Measurements from ENCODE around the gene RERE. TPM values are rescaled to one million over a fixed set of nuclear protein-coding genes. Genes with fewer than 3 reads are reported as not detected.

The RERE gene
- polyA plus RNA-seq, 1 experiment, result 14.3 TPM

DNA sequence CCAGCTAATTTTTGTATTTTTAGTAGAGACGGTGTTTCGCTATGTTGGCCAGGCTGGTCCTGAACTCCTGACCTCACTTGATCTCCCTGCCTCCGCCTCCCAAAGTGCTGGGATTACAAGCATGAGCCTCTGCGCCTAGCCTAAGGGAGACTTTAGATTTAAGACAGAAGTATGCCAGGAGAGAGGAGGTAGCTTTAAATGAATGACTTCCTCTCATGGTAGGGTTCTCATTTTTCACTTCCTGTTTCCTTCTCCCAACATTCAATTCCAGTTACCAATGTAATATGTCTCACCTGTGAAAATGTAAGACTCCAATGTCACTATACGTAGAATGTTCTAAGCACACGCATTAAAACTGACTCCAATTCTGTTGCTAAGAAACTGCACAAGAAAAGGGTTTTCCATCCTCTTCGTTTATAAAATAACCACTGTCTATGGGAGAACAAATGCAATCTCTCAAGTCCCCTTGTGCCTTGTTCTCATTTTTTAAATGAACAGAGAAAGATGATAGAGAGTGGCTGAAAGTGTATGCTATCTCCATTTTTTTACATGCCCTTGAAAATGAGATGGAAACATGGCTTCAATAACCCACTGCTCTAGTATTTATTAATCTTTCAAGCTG, 359.6 kb downstream of the RERE start:
- ChIA-PET CTCF (no interaction called here), POLR2A (no interaction called here)
- no peak for TF ChIP-seq CTCF (IDR thresholded peaks at IDR 0.05; ENCODE audit: low read depth, low read length)
- Histone ChIP-seq H3K27ac (ENCODE audit: low read depth, low read length) (no peak overlapping the region), H3K4me3 (ENCODE audit: low read depth, low read length) (no peak overlapping the region), H3K9me3 (ENCODE audit: control insufficient read depth, insufficient read depth, low read length) (no peaks in the 10 kb centered on the region), H3K27me3 (ENCODE audit: control insufficient read depth, insufficient read depth, low read length) (no peaks in the 10 kb centered on the region)
- no peak for DNase-seq (ENCODE audit: low read depth, low spot score)

GRCh38 chr1:8456991-8457390, 360.4 kb downstream of the RERE start:
- H3K4me3 ChIP-seq (ENCODE audit: low read depth, low read length), result no peak overlapping the region
- ChIA-PET CTCF (interaction anchor here (0.7 to 1.7 kb wide), 2 partner anchors 22 to 48 kb away, joined by 3 to 5 read pairs; no protein-coding TSS in a partner anchor), POLR2A (no interaction called here)
- DNase-seq (ENCODE audit: low read depth, low spot score), result no peak
- no peak overlapping the region for H3K27ac ChIP-seq (ENCODE audit: low read depth, low read length)
- no peaks in the 10 kb centered on the region for H3K9me3 ChIP-seq (ENCODE audit: control insufficient read depth, insufficient read depth, low read length)
- no peak for TF ChIP-seq CTCF (IDR thresholded peaks at IDR 0.05; ENCODE audit: low read depth, low read length)
- H3K27me3 ChIP-seq (ENCODE audit: control insufficient read depth, insufficient read depth, low read length), result no peaks in the 10 kb centered on the region

DNA sequence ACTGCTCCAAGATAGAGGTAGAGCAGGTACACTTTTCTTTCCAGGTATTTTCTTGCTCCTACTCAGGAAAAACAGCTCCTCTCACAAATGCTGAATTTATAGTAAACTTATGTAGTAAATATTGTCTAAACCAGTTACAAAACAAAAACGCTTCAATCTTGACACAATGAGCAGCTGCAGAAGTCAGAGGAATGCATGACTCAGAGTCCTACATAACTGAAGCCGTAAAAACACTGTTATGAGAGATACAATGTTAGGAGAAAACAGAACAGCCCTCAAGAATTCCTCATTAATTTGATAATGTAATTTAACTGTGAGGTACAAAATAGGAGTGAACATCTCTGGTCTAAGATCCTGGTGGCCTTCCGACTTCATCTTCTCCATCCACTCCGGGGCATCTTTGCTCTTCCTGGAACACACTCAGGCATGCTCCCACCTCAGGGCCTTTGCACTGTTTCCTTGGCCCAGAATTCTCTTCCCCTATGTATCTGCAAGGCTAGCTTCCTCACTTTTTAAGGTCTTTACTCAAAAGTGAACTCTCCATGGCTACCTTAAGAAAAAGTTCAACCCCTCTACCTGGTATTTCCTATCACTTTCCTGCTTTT, 361.0 kb downstream of the RERE start:
- H3K9me3 ChIP-seq (ENCODE audit: control insufficient read depth, insufficient read depth, low read length), result no peaks in the 10 kb centered on the region
- peak overlapping the region; percentile 81 for H3K27ac ChIP-seq (ENCODE audit: low read depth, low read length)
- TF ChIP-seq CTCF (IDR thresholded peaks at IDR 0.05; ENCODE audit: low read depth, low read length), result no peak
- no peak for DNase-seq (ENCODE audit: low read depth, low spot score)
- no peaks in the 10 kb centered on the region for H3K27me3 ChIP-seq (ENCODE audit: control insufficient read depth, insufficient read depth, low read length)
- no peak overlapping the region for H3K4me3 ChIP-seq (ENCODE audit: low read depth, low read length)
- POLR2A ChIA-PET, result interaction anchor here (1.1 kb wide), 1 partner anchor 19 kb away, joined by 3 read pairs; no protein-coding TSS in a partner anchor
- CTCF ChIA-PET, result interaction anchor here (0.6 to 1.7 kb wide), 5 partner anchors 14 to 269 kb away, joined by 3 to 5 read pairs (median 3); no protein-coding TSS in a partner anchor

- Histone ChIP-seq H3K27ac (ENCODE audit: low read depth, low read length) (peak overlapping the region; percentile 81), H3K9me3 (ENCODE audit: control insufficient read depth, insufficient read depth, low read length) (no peaks in the 10 kb centered on the region), H3K4me3 (ENCODE audit: low read depth, low read length) (no peak overlapping the region), H3K27me3 (ENCODE audit: control insufficient read depth, insufficient read depth, low read length) (no peaks in the 10 kb centered on the region)
- DNase-seq (ENCODE audit: low read depth, low spot score), result no peak
- ChIA-PET POLR2A (interaction anchor here (1.1 kb wide), 1 partner anchor 18 kb away, joined by 3 read pairs; no protein-coding TSS in a partner anchor), CTCF (interaction anchor here (0.6 to 1.7 kb wide), 3 partner anchors 13 to 270 kb away, joined by 3 to 5 read pairs (median 4); no protein-coding TSS in a partner anchor)
- TF ChIP-seq CTCF (IDR thresholded peaks at IDR 0.05; ENCODE audit: low read depth, low read length), result no peak
These were observed 361.6 kb downstream of the RERE start for GRCh38 chr1:8455700-8456307.

DNA sequence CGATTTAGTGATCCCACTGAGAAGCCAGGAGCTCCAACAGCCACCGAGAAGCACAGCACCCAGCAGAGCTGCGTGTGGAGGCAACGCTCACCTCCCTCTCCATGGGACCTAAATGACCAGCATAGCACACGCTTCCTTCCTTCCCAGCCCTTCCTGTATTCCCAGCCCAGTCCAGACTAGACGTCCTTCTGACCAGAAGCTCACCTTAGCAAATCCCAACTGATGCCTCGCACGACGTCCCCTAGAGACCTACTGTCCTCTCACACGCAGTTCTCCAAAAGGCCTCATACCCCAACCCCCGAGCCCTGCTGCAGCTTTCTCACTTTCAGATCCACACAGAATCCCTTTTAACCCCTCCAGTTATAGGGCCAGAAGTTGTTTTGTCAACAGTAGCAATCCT, 367.1 kb downstream of the RERE start:
- ChIA-PET CTCF (no interaction called here), POLR2A (no interaction called here)
- Histone ChIP-seq H3K27ac (ENCODE audit: low read depth, low read length) (no peak overlapping the region), H3K9me3 (ENCODE audit: control insufficient read depth, insufficient read depth, low read length) (no peaks in the 10 kb centered on the region), H3K4me3 (ENCODE audit: low read depth, low read length) (no peak overlapping the region), H3K27me3 (ENCODE audit: control insufficient read depth, insufficient read depth, low read length) (no peaks in the 10 kb centered on the region)
- TF ChIP-seq CTCF (IDR thresholded peaks at IDR 0.05; ENCODE audit: low read depth, low read length), result no peak
- no peak for DNase-seq (ENCODE audit: low read depth, low spot score)

Measured in AG04450 (cell line).